GM23338 (cell line): Measurements from ENCODE around the gene ADGRG4.

Experiments used
- CREB1 ChIP-seq: fragments of 250-450 bp; sonication (Bioruptor Pico); IDR thresholded peaks from 2 replicates; pipeline ENCODE4 v1.5.0; 2020; ENCODE audit warnings: low read depth, mild to moderate bottlenecking, moderate library complexity
- CTCF ChIP-seq, 2 experiments: fragments of 200-600 bp in 1 of 2; sonication (generic) in 1 of 2; conservative IDR thresholded peaks; 2 replicates each; pipeline versions ENCODE4 v1.5.1 to v1.6.1; 2016 to 2017; ENCODE audit warnings: antibody characterized with exemption in 2 of 2, low read depth in 2 of 2, mild to moderate bottlenecking in 2 of 2, moderate library complexity in 1 of 2
- EZH2 ChIP-seq: fragments of 200-600 bp; sonication (generic); IDR thresholded peaks from one replicate; pipeline ENCODE4 v1.8.0; 2017; ENCODE audit warnings: antibody characterized with exemption, mild to moderate bottlenecking, low read depth; ENCODE audit not compliant: unreplicated experiment
- EZH2phosphoT487 ChIP-seq: fragments of 200-600 bp; sonication (generic); IDR thresholded peaks from one replicate; pipeline ENCODE4 v1.8.1; 2018; ENCODE audit warnings: antibody characterized with exemption; ENCODE audit not compliant: unreplicated experiment
- JUNB ChIP-seq: IDR thresholded peaks from one replicate; pipeline ENCODE4 v1.6.1; 2016; ENCODE audit warnings: antibody characterized with exemption; ENCODE audit not compliant: unreplicated experiment
- NANOG ChIP-seq: IDR thresholded peaks from 2 replicates; pipeline ENCODE4 v1.6.1; 2016; ENCODE audit warnings: antibody characterized with exemption, borderline replicate concordance
- POLR2AphosphoS5 ChIP-seq: IDR thresholded peaks from 2 replicates; pipeline ENCODE4 v1.6.1; 2016; ENCODE audit warnings: antibody characterized with exemption, low read depth
- STAT1 ChIP-seq: IDR thresholded peaks from one replicate; pipeline ENCODE4 v1.6.1; 2016; ENCODE audit warnings: antibody characterized with exemption; ENCODE audit not compliant: unreplicated experiment
- ZNF114 ChIP-seq: fragments of 250-450 bp; sonication (Bioruptor Pico); IDR thresholded peaks from 2 replicates; pipeline ENCODE4 v1.5.0; 2020; ENCODE audit warnings: mild to moderate bottlenecking, moderate library complexity
- ZNF331 ChIP-seq: fragments of 250-450 bp; sonication (Bioruptor Pico); IDR thresholded peaks from 2 replicates; pipeline ENCODE4 v1.5.0; 2020; ENCODE audit warnings: low read depth, mild to moderate bottlenecking, moderate library complexity
- ZNF462 ChIP-seq: fragments of 250-450 bp; sonication (Bioruptor Pico); IDR thresholded peaks from 2 replicates; pipeline ENCODE4 v1.5.0; 2020; ENCODE audit warnings: mild to moderate bottlenecking, moderate library complexity
- TF ChIP-seq, protein P1 (sequence below): IDR thresholded peaks from one replicate; pipeline ENCODE4 v1.6.1; 2018; ENCODE audit warnings: antibody characterized with exemption; ENCODE audit not compliant: unreplicated experiment
- TF ChIP-seq, protein P2 (sequence below): IDR thresholded peaks from 2 replicates; pipeline ENCODE4 v1.6.1; 2016; ENCODE audit warnings: antibody characterized with exemption

DNA sequence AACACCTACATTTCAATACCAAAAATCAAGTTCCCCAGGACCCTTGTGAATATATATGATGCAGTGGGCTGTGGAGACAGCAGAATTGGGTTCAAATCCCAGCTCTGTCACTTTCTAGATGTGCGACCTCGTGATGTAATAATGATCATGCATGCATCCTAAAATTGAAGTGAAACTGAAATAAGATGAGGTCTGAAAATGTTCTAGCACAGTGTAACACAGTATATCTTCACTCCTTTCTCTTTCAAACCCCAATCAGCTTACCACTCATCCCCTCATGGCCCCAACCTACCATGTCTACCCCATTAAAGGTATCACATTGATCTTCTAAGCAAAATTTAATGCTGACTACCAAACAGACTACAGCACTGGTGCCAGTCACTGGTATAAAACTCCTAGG is 117.0 kb downstream of the ADGRG4 start:
- TF ChIP-seq CTCF (conservative IDR thresholded peaks at IDR 0.05; ENCODE audit: low read depth in 2 of 2) = no peak
- no peak for TF ChIP-seq POLR2AphosphoS5
- TF ChIP-seq EZH2 = no peak
- no peak for TF ChIP-seq STAT1
- TF ChIP-seq, protein P1, sequence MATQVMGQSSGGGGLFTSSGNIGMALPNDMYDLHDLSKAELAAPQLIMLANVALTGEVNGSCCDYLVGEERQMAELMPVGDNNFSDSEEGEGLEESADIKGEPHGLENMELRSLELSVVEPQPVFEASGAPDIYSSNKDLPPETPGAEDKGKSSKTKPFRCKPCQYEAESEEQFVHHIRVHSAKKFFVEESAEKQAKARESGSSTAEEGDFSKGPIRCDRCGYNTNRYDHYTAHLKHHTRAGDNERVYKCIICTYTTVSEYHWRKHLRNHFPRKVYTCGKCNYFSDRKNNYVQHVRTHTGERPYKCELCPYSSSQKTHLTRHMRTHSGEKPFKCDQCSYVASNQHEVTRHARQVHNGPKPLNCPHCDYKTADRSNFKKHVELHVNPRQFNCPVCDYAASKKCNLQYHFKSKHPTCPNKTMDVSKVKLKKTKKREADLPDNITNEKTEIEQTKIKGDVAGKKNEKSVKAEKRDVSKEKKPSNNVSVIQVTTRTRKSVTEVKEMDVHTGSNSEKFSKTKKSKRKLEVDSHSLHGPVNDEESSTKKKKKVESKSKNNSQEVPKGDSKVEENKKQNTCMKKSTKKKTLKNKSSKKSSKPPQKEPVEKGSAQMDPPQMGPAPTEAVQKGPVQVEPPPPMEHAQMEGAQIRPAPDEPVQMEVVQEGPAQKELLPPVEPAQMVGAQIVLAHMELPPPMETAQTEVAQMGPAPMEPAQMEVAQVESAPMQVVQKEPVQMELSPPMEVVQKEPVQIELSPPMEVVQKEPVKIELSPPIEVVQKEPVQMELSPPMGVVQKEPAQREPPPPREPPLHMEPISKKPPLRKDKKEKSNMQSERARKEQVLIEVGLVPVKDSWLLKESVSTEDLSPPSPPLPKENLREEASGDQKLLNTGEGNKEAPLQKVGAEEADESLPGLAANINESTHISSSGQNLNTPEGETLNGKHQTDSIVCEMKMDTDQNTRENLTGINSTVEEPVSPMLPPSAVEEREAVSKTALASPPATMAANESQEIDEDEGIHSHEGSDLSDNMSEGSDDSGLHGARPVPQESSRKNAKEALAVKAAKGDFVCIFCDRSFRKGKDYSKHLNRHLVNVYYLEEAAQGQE = no peak
- TF ChIP-seq JUNB = no peak
- no peak for TF ChIP-seq EZH2phosphoT487
- TF ChIP-seq, protein P2, sequence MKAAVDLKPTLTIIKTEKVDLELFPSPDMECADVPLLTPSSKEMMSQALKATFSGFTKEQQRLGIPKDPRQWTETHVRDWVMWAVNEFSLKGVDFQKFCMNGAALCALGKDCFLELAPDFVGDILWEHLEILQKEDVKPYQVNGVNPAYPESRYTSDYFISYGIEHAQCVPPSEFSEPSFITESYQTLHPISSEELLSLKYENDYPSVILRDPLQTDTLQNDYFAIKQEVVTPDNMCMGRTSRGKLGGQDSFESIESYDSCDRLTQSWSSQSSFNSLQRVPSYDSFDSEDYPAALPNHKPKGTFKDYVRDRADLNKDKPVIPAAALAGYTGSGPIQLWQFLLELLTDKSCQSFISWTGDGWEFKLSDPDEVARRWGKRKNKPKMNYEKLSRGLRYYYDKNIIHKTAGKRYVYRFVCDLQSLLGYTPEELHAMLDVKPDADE = no peak
- no peak for TF ChIP-seq NANOG
- no peak for TF ChIP-seq ZNF331 (CRISPR knock-in tag)
- no peak for TF ChIP-seq CREB1
- no peak for TF ChIP-seq ZNF114
- no peak for TF ChIP-seq ZNF462 (CRISPR knock-in tag)
